Stimulated activated naive CD8-positive, alpha-beta T cell treated with anti-CD3 and anti-CD28 coated beads, Interleukin-15, Interleukin-2, amounts not matched to agents 100 ng/mL and 50 ng/mL, for 24 hours (primary cell): ENCODE data around the gene VPS25.

Source experiments
- H3K27ac Mint-ChIP-seq: one replicate; pipeline ENCODE4 v1.8.0; 2021; ENCODE audit warnings: mild to moderate bottlenecking, mixed read lengths
- H3K27me3 Mint-ChIP-seq: one replicate; pipeline ENCODE4 v1.8.0; 2021; ENCODE audit warnings: mixed read lengths
- H3K36me3 Mint-ChIP-seq: one replicate; pipeline ENCODE4 v1.8.0; 2021; ENCODE audit warnings: low read depth, mixed read lengths
- H3K4me1 Mint-ChIP-seq: one replicate; pipeline ENCODE4 v1.8.0; 2021; ENCODE audit warnings: low read depth, mixed read lengths
- H3K4me3 Mint-ChIP-seq: one replicate; pipeline ENCODE4 v1.8.0; 2021; ENCODE audit warnings: mild to moderate bottlenecking, mixed read lengths
- H3K9me3 Mint-ChIP-seq: one replicate; pipeline ENCODE4 v1.8.0; 2021; ENCODE audit warnings: mixed read lengths

Gene VPS25

GRCh38 chr17:42780851-42781638, 7.8 kb downstream of the VPS25 start:
- peaks cover 45% of the 10 kb centered on the region for H3K27me3 Mint-ChIP-seq
- H3K9me3 Mint-ChIP-seq = no peaks in the 10 kb centered on the region
- peaks cover 26% of the 10 kb centered on the region for H3K36me3 Mint-ChIP-seq
- H3K4me3 Mint-ChIP-seq = no peak overlapping the region
- H3K4me1 Mint-ChIP-seq = peaks cover 24% of the 10 kb centered on the region
- H3K27ac Mint-ChIP-seq = no peak overlapping the region

GRCh38 chr17:42781639-42782165, 8.5 kb downstream of the VPS25 start:
- no peak overlapping the region for H3K4me3 Mint-ChIP-seq
- no peak overlapping the region for H3K27ac Mint-ChIP-seq
- peaks cover 24% of the 10 kb centered on the region for H3K4me1 Mint-ChIP-seq
- no peaks in the 10 kb centered on the region for H3K9me3 Mint-ChIP-seq
- peaks cover 22% of the 10 kb centered on the region for H3K36me3 Mint-ChIP-seq
- peaks cover 50% of the 10 kb centered on the region for H3K27me3 Mint-ChIP-seq

DNA sequence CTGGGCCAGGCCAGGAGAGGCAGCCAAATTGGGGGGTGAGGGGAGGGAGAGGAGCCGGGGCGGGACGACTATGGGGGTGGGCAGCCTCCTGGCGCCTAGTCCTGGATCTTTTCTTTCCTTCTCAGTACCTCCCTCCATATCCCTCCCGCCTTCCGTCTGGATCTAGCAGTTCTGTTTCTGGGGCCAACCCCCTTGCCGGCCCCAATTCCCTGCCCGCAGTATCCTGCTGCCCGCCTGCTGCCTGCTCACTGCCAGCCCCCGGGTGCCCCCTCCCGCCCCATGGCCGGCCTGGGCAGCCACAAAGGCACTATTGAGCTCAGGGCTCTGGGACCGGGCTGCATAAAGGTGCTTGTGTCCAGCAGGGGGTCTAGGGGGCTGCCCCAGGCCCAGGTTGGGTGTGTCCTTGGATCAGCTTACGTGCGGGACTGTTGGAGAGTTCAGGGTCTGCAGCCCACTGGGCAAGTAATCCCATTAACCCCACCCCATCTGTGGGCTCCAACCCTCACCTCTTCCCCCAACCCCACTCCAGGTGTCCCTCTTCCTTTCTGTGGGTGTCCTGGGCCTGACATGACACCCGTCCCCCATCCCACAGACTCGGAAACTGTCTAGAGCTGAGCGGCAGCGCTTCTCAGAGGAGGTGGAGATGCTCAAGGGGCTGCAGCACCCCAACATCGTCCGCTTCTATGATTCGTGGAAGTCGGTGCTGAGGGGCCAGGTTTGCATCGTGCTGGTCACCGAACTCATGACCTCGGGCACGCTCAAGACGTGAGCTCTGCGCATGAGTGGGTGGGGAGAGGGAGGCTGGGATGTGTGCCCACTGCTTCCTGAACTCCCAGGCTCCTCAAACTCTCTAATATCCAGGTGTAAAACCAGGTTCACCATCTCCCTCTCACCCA, 9.2 kb downstream of the VPS25 start:
- H3K4me3 Mint-ChIP-seq = no peak overlapping the region
- H3K9me3 Mint-ChIP-seq = no peaks in the 10 kb centered on the region
- H3K27me3 Mint-ChIP-seq = peaks cover 55% of the 10 kb centered on the region
- peaks cover 20% of the 10 kb centered on the region for H3K36me3 Mint-ChIP-seq
- H3K4me1 Mint-ChIP-seq = peaks cover 24% of the 10 kb centered on the region
- H3K27ac Mint-ChIP-seq = no peak overlapping the region

GRCh38 chr17:42783062-42783790, 10.0 kb downstream of the VPS25 start:
- H3K27ac Mint-ChIP-seq = no peak overlapping the region
- no peak overlapping the region for H3K4me3 Mint-ChIP-seq
- no peaks in the 10 kb centered on the region for H3K9me3 Mint-ChIP-seq
- peaks cover 12% of the 10 kb centered on the region for H3K36me3 Mint-ChIP-seq
- H3K27me3 Mint-ChIP-seq = peaks cover 62% of the 10 kb centered on the region
- H3K4me1 Mint-ChIP-seq = peaks cover 24% of the 10 kb centered on the region

DNA sequence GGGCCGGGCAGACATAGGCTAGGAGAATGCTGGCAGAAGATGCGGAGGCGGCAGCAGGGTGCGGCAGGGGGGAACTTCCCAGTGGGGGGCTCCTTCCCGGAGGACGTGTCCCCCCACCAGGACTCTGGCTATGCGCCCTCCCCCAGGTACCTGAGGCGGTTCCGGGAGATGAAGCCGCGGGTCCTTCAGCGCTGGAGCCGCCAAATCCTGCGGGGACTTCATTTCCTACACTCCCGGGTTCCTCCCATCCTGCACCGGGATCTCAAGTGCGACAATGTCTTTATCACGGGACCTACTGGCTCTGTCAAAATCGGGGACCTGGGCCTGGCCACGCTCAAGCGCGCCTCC, 10.5 kb downstream of the VPS25 start:
- Mint-ChIP-seq H3K36me3 (peaks cover 9% of the 10 kb centered on the region), H3K27me3 (peaks cover 62% of the 10 kb centered on the region), H3K27ac (no peak overlapping the region), H3K4me3 (no peak overlapping the region), H3K4me1 (peaks cover 24% of the 10 kb centered on the region), H3K9me3 (no peaks in the 10 kb centered on the region)

DNA sequence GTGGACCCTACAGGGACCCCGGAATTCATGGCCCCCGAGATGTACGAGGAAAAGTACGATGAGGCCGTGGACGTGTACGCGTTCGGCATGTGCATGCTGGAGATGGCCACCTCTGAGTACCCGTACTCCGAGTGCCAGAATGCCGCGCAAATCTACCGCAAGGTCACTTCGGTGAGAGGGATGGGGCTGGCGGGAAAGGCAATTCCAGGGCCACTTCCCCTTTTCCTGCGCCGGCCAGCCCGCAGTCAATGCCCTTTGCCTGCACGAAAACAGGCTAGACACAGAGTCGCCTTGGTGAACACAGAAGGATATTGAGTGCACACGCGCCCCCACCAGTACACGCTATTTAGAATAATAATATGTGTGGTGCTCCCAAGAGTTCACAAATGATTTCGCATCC, 11.2 kb downstream of the VPS25 start:
- Mint-ChIP-seq H3K27ac (no peak overlapping the region), H3K4me3 (no peak overlapping the region), H3K27me3 (peaks cover 62% of the 10 kb centered on the region), H3K9me3 (no peaks in the 10 kb centered on the region), H3K4me1 (peaks cover 24% of the 10 kb centered on the region), H3K36me3 (peaks cover 4% of the 10 kb centered on the region)

DNA sequence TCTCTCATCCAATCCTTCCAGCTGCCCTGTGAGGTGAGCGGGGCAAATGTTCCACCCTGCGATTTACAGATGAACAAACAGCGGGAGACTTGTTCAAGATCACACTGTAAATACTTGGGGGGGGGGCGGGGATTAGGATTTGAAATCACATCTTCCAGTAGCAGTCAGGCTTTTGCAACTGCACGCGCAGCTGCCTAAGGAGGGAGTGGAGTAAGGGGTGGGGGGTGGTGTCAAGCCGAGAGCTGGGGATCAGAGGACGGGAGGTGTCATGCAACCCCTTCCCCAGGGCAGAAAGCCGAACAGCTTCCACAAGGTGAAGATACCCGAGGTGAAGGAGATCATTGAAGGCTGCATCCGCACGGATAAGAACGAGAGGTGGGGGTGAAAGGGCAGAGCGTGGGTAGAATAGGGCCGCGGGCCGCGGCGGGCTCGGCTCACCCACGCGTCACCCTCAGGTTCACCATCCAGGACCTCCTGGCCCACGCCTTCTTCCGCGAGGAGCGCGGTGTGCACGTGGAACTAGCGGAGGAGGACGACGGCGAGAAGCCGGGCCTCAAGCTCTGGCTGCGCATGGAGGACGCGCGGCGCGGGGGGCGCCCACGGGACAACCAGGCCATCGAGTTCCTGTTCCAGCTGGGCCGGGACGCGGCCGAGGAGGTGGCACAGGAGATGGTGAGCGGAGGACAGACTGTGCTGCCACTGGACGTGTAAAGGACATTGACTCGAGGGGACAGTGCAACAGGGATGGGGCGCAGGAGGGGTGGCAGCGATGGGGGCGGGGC, 11.8 kb downstream of the VPS25 start:
- H3K4me3 Mint-ChIP-seq = no peak overlapping the region
- H3K4me1 Mint-ChIP-seq = peaks cover 24% of the 10 kb centered on the region
- H3K36me3 Mint-ChIP-seq = no peaks in the 10 kb centered on the region
- peaks cover 64% of the 10 kb centered on the region for H3K27me3 Mint-ChIP-seq
- H3K27ac Mint-ChIP-seq = no peak overlapping the region
- no peaks in the 10 kb centered on the region for H3K9me3 Mint-ChIP-seq

DNA sequence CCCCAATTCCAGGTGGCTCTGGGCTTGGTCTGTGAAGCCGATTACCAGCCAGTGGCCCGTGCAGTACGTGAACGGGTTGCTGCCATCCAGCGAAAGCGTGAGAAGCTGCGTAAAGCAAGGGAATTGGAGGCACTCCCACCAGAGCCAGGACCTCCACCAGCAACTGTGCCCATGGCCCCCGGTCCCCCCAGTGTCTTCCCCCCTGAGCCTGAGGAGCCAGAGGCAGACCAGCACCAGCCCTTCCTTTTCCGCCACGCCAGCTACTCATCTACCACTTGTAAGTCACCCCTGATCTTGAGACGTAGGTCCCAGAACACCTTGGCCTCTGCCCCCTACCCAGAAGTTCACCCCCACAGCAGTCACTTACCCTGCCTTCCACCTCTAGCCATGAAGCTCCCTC, 14.0 kb downstream of the VPS25 start:
- peaks cover 58% of the 10 kb centered on the region for H3K27me3 Mint-ChIP-seq
- H3K4me1 Mint-ChIP-seq = peaks cover 21% of the 10 kb centered on the region
- H3K9me3 Mint-ChIP-seq = no peaks in the 10 kb centered on the region
- H3K36me3 Mint-ChIP-seq = no peaks in the 10 kb centered on the region
- H3K4me3 Mint-ChIP-seq = no peak overlapping the region
- H3K27ac Mint-ChIP-seq = no peak overlapping the region

GRCh38 chr17:42791948-42792347, 18.7 kb downstream of the VPS25 start:
- Mint-ChIP-seq H3K4me1 (peaks cover 3% of the 10 kb centered on the region), H3K27ac (no peak overlapping the region), H3K36me3 (peaks cover 4% of the 10 kb centered on the region), H3K9me3 (no peaks in the 10 kb centered on the region), H3K4me3 (no peak overlapping the region), H3K27me3 (peaks cover 16% of the 10 kb centered on the region)

GRCh38 chr17:42792545-42792944, 19.3 kb downstream of the VPS25 start:
- Mint-ChIP-seq H3K27ac (no peak overlapping the region), H3K9me3 (no peaks in the 10 kb centered on the region), H3K27me3 (peaks cover 13% of the 10 kb centered on the region), H3K36me3 (peaks cover 4% of the 10 kb centered on the region), H3K4me1 (peaks cover 9% of the 10 kb centered on the region), H3K4me3 (no peak overlapping the region)

GRCh38 chr17:42795061-42795460, 21.8 kb downstream of the VPS25 start:
- no peak overlapping the region for H3K27ac Mint-ChIP-seq
- H3K4me3 Mint-ChIP-seq = no peak overlapping the region
- H3K9me3 Mint-ChIP-seq = peaks cover 3% of the 10 kb centered on the region
- H3K36me3 Mint-ChIP-seq = peaks cover 8% of the 10 kb centered on the region
- peaks cover 8% of the 10 kb centered on the region for H3K27me3 Mint-ChIP-seq
- peaks cover 21% of the 10 kb centered on the region for H3K4me1 Mint-ChIP-seq

DNA sequence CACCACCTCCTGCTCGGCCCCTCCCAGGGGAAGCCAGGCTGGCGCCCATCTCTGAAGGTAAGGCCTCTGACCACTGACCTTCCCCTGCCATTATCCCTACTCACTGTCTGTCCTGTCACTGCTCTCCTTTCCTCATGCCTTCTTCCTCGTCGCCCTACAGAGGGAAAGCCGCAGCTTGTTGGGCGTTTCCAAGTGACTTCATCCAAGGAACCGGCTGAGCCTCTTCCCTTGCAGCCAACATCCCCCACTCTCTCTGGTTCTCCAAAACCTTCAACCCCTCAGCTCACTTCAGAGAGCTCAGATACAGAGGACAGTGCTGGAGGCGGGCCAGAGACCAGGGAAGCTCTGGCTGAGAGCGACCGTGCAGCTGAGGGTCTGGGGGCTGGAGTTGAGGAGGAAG, 22.2 kb downstream of the VPS25 start:
- H3K4me3 Mint-ChIP-seq = no peak overlapping the region
- H3K9me3 Mint-ChIP-seq = peaks cover 3% of the 10 kb centered on the region
- peaks cover 21% of the 10 kb centered on the region for H3K4me1 Mint-ChIP-seq
- peaks cover 8% of the 10 kb centered on the region for H3K36me3 Mint-ChIP-seq
- H3K27ac Mint-ChIP-seq = no peak overlapping the region
- peaks cover 8% of the 10 kb centered on the region for H3K27me3 Mint-ChIP-seq

DNA sequence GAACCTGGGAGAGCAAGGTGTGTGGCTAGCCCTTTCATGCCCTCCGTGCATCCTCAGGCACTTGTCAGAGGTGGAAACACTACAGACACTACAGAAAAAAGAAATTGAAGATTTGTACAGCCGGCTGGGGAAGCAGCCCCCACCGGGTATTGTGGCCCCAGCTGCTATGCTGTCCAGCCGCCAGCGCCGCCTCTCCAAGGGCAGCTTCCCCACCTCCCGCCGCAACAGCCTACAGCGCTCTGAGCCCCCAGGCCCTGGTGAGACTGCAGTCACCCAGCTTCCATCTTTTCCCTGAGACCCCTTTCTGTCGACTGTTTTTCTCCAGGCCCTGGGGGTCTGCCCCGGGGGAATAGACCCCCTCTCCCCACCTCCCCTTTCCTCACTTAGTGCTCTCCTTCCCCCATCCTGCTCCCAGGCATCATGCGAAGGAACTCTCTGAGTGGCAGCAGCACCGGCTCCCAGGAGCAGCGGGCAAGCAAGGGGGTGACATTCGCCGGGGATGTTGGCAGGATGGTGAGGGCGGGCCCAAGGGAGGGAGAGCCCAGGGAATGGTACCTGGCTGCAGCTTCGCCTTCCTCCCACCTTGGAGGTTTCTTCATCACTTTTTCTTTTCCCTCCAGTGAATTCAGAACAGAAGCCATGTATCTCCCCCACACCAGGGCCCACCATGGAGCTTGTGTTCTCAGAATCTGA, 23.0 kb downstream of the VPS25 start:
- Mint-ChIP-seq H3K4me3 (no peak overlapping the region), H3K27ac (no peak overlapping the region), H3K36me3 (peaks cover 8% of the 10 kb centered on the region), H3K9me3 (peaks cover 3% of the 10 kb centered on the region), H3K27me3 (peaks cover 10% of the 10 kb centered on the region), H3K4me1 (peaks cover 21% of the 10 kb centered on the region)
